Ovary (tissue), 3 donors: ENCODE data around the gene PDK1.

Experiments
- CTCF ChIP-seq, 3 donors: fragments of 450-650 bp in 2 of 3; fragments of 200-600 bp in 1 of 3; IDR thresholded peaks; one replicate each; pipeline versions ENCODE4 v1.5.1 to v1.8.0; 2016 to 2022; ENCODE audit warnings: antibody characterized with exemption in 3 of 3, mild to moderate bottlenecking in 1 of 3
- EP300 ChIP-seq: sonication (generic); formaldehyde crosslinking; IDR thresholded peaks from one replicate; pipeline ENCODE4 v1.6.1; 2017; ENCODE audit warnings: antibody characterized with exemption
- POLR2A ChIP-seq: fragments of 450-650 bp; IDR thresholded peaks from one replicate; pipeline ENCODE4 v1.6.1; 2017; ENCODE audit warnings: antibody characterized with exemption, mild to moderate bottlenecking, moderate library complexity
- donor health status: DM: no; HTN: no; CAD: no.

DNA sequence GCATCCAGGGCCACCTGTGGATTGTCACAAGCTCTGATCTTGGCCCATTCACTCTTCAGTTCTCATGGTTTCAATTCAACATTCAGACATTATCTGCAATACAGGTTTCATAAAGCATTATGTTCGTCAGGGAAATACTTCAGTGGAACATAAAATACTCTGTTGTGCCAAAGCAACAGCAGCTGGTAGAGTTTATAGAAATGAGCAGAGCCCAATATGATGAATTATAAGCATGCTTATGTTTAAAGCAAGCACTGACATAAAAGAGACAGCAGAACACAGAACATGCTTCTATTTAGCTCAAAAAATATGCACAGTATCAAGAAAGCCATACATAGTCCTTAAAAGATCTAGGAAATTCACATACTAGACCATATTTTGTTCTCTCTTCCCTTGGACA, 71.3 kb downstream of the PDK1 start:
- TF ChIP-seq CTCF (IDR thresholded peaks at IDR 0.05) (no peak), POLR2A (no peak), EP300 (no peak)
